ENCODE data around the gene F13A1. TPM values are rescaled to one million over a fixed set of nuclear protein-coding genes. Genes with fewer than 3 reads are reported as not detected.

The F13A1 gene
- polyA plus RNA-seq, 1 donor (not counting 4 experiments of a cell fraction or from before 2014, with no cell fraction given) = not detected

- Histone ChIP-seq H3K4me3 (ENCODE audit: control insufficient read depth in 2 of 3, extremely low read depth in 1 of 3, insufficient read depth in 2 of 3, low read depth in 1 of 3, low read length in 3 of 3) (no peak overlapping the region), H3K4me2 (ENCODE audit: control insufficient read depth, extremely low read depth, insufficient read depth, low read depth, low read length) (no peak overlapping the region), H3K4me1 (ENCODE audit: control insufficient read depth, extremely low read depth, insufficient read depth, low read length) (no peaks in the 10 kb centered on the region), H4K20me1 (ENCODE audit: control insufficient read depth, extremely low read depth, insufficient read depth, low read length) (no peaks in the 10 kb centered on the region), H3K9me1 (ENCODE audit: control insufficient read depth, extremely low read depth, insufficient read depth, low read length) (no peaks in the 10 kb centered on the region), H3K9me3 (ENCODE audit: control insufficient read depth, low read depth, low read length) (no peaks in the 10 kb centered on the region), H3K79me2 (ENCODE audit: control insufficient read depth, insufficient read depth, low read length) (no peaks in the 10 kb centered on the region), H3K9ac (ENCODE audit: control insufficient read depth, extremely low read depth, insufficient read depth, low read length) (no peak overlapping the region), H3K36me3 (ENCODE audit: control insufficient read depth in 2 of 2, extremely low read depth in 1 of 2, insufficient read depth in 2 of 2, low read length in 2 of 2) (no peaks in the 10 kb centered on the region), H2AFZ (ENCODE audit: control insufficient read depth, low read length) (no peak overlapping the region), H3K27ac (ENCODE audit: control insufficient read depth, insufficient read depth, low read length) (no peak overlapping the region), H3K27me3 (ENCODE audit: control insufficient read depth, extremely low read depth, insufficient read depth, low read length) (no peaks in the 10 kb centered on the region)
- dilution Hi-C loops (cut with MboI; ENCODE audit: extremely low pct_ligation_motif_present, low sequenced_read_pairs) = no loop called here
- TF ChIP-seq EZH2 (IDR thresholded peaks at IDR 0.05; ENCODE audit: low read length) = no peak
- TF ChIP-seq, protein P1, sequence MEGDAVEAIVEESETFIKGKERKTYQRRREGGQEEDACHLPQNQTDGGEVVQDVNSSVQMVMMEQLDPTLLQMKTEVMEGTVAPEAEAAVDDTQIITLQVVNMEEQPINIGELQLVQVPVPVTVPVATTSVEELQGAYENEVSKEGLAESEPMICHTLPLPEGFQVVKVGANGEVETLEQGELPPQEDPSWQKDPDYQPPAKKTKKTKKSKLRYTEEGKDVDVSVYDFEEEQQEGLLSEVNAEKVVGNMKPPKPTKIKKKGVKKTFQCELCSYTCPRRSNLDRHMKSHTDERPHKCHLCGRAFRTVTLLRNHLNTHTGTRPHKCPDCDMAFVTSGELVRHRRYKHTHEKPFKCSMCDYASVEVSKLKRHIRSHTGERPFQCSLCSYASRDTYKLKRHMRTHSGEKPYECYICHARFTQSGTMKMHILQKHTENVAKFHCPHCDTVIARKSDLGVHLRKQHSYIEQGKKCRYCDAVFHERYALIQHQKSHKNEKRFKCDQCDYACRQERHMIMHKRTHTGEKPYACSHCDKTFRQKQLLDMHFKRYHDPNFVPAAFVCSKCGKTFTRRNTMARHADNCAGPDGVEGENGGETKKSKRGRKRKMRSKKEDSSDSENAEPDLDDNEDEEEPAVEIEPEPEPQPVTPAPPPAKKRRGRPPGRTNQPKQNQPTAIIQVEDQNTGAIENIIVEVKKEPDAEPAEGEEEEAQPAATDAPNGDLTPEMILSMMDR (optimal IDR thresholded peaks at IDR 0.05 in 1 of 3, IDR thresholded peaks at IDR 0.05 in 1 of 3, conservative IDR thresholded peaks at IDR 0.05 in 1 of 3; ENCODE audit: extremely low read depth in 1 of 3, insufficient read depth in 2 of 3, low read length in 3 of 3) = no peak
- FAIRE-seq (no peak), DNase-seq (ENCODE audit: low read depth, low spot score) (no peak)
These were observed 109.5 kb downstream of the F13A1 start for GRCh38 chr6:6210994-6211393.

DNA sequence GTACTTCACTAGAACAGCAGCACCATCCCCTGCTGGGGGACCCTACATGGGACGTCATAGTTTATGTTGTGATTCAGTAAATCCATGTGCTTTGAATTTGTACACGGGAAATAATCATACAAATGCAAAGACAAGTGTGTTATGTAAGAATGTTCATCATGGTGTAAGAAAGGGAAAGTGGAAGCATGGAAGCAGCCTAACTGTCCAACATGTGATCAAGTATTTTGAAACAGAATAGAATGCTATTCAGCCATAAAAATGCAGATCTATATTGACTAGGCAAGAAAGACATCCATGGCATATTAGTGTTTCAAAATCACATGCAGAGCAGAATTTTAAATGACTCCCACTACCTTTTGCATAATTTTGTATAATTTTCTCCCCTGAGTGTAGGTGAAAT lies 117.6 kb downstream of the F13A1 start:
- Histone ChIP-seq H4K20me1 (ENCODE audit: control insufficient read depth, extremely low read depth, insufficient read depth, low read length) (no peaks in the 10 kb centered on the region), H3K27me3 (ENCODE audit: control insufficient read depth, extremely low read depth, insufficient read depth, low read length) (no peaks in the 10 kb centered on the region), H3K9ac (ENCODE audit: control insufficient read depth, extremely low read depth, insufficient read depth, low read length) (no peak overlapping the region), H3K27ac (ENCODE audit: control insufficient read depth, insufficient read depth, low read length) (no peak overlapping the region), H3K79me2 (ENCODE audit: control insufficient read depth, insufficient read depth, low read length) (no peaks in the 10 kb centered on the region), H3K4me1 (ENCODE audit: control insufficient read depth, extremely low read depth, insufficient read depth, low read length) (no peaks in the 10 kb centered on the region), H3K4me2 (ENCODE audit: control insufficient read depth, extremely low read depth, insufficient read depth, low read depth, low read length) (no peak overlapping the region), H3K4me3 (ENCODE audit: control insufficient read depth in 2 of 3, extremely low read depth in 1 of 3, insufficient read depth in 2 of 3, low read depth in 1 of 3, low read length in 3 of 3) (no peak overlapping the region), H3K9me1 (ENCODE audit: control insufficient read depth, extremely low read depth, insufficient read depth, low read length) (no peaks in the 10 kb centered on the region), H3K9me3 (ENCODE audit: control insufficient read depth, low read depth, low read length) (no peaks in the 10 kb centered on the region), H3K36me3 (ENCODE audit: control insufficient read depth in 2 of 2, extremely low read depth in 1 of 2, insufficient read depth in 2 of 2, low read length in 2 of 2) (no peaks in the 10 kb centered on the region), H2AFZ (ENCODE audit: control insufficient read depth, low read length) (no peak overlapping the region)
- FAIRE-seq (no peak), DNase-seq (ENCODE audit: low read depth, low spot score) (no peak)
- dilution Hi-C loops (cut with MboI; ENCODE audit: extremely low pct_ligation_motif_present, low sequenced_read_pairs) = no loop called here
- TF ChIP-seq EZH2 (IDR thresholded peaks at IDR 0.05; ENCODE audit: low read length) = no peak
- TF ChIP-seq, protein P1 (optimal IDR thresholded peaks at IDR 0.05 in 1 of 3, IDR thresholded peaks at IDR 0.05 in 1 of 3, conservative IDR thresholded peaks at IDR 0.05 in 1 of 3; ENCODE audit: extremely low read depth in 1 of 3, insufficient read depth in 2 of 3, low read length in 3 of 3) = no peak

Measured in keratinocyte (primary cell).